H9 (cell line): ENCODE results near the gene LPP. TPM values are rescaled to one million over a fixed set of nuclear protein-coding genes. Genes with fewer than 3 reads are reported as not detected.

Experiments used
- DNase-seq: peaks from one replicate; pipeline ENCODE4 v3.0.0-alpha.2; 2017
- H2AFZ ChIP-seq: one replicate; pipeline ENCODE4 v1.6.1; 2013; ENCODE audit warnings: mild to moderate bottlenecking, low read length, control low read depth, moderate library complexity
- H2AK5ac ChIP-seq: 2 replicates; pipeline ENCODE4 v1.6.1; 2013; ENCODE audit warnings: low read length, control low read depth, mixed read lengths; ENCODE audit not compliant: insufficient read length
- H2BK120ac ChIP-seq: one replicate; pipeline ENCODE4 v1.6.1; 2013; ENCODE audit warnings: low read depth, mild to moderate bottlenecking, low read length, control low read depth, inconsistent platforms; ENCODE audit not compliant: poor library complexity, severe bottlenecking
- H2BK12ac ChIP-seq: 2 replicates; pipeline ENCODE4 v1.6.1; 2013; ENCODE audit warnings: low read length, control low read depth, mixed read lengths, low read depth; ENCODE audit not compliant: insufficient read length
- H2BK15ac ChIP-seq: 2 replicates; pipeline ENCODE4 v1.6.1; 2013; ENCODE audit warnings: low read depth, low read length, control low read depth
- H2BK20ac ChIP-seq: one replicate; pipeline ENCODE4 v1.6.1; 2013; ENCODE audit warnings: low read depth, mild to moderate bottlenecking, low read length, control low read depth, inconsistent platforms; ENCODE audit not compliant: poor library complexity, severe bottlenecking
- H2BK5ac ChIP-seq: 2 replicates; pipeline ENCODE4 v1.6.1; 2013; ENCODE audit warnings: low read length, control low read depth, mixed read lengths; ENCODE audit not compliant: insufficient read length
- H3K14ac ChIP-seq: 2 replicates; pipeline ENCODE4 v1.6.1; 2013; ENCODE audit warnings: low read length, control low read depth; ENCODE audit not compliant: insufficient read depth
- H3K18ac ChIP-seq: 2 replicates; pipeline ENCODE4 v1.6.1; 2013; ENCODE audit warnings: low read depth, mild to moderate bottlenecking, mixed read lengths, low read length, control low read depth; ENCODE audit not compliant: insufficient read length
- H3K23ac ChIP-seq: 2 replicates; pipeline ENCODE4 v1.6.1; 2013; ENCODE audit warnings: low read length, control low read depth, mixed read lengths, low read depth; ENCODE audit not compliant: insufficient read length
- H3K23me2 ChIP-seq: 2 replicates; pipeline ENCODE4 v1.6.1; 2013; ENCODE audit warnings: low read depth, mild to moderate bottlenecking, mixed read lengths, low read length, control low read depth; ENCODE audit not compliant: insufficient read length, poor library complexity, severe bottlenecking
- H3K27ac ChIP-seq: 2 replicates; pipeline ENCODE4 v1.5.1; 2013; ENCODE audit warnings: low read length, control low read depth, mixed read lengths, low read depth; ENCODE audit not compliant: insufficient read length
- H3K27me3 ChIP-seq: 2 replicates; pipeline ENCODE4 v1.6.1; 2013; ENCODE audit warnings: low read length, control low read depth, inconsistent platforms; ENCODE audit not compliant: insufficient read depth
- H3K4ac ChIP-seq: 2 replicates; pipeline ENCODE4 v1.6.1; 2013; ENCODE audit warnings: low read depth, mild to moderate bottlenecking, control low read depth, inconsistent platforms, low read length, moderate library complexity
- H3K4me1 ChIP-seq: 2 replicates; pipeline ENCODE4 v1.6.1; 2013; ENCODE audit warnings: low read length, control low read depth, inconsistent platforms; ENCODE audit not compliant: insufficient read depth
- H3K4me2 ChIP-seq: 2 replicates; pipeline ENCODE4 v1.6.1; 2013; ENCODE audit warnings: low read length, control low read depth, mixed read lengths; ENCODE audit not compliant: insufficient read length, insufficient read depth
- H3K56ac ChIP-seq: 2 replicates; pipeline ENCODE4 v1.6.1; 2013; ENCODE audit warnings: low read depth, mild to moderate bottlenecking, mixed read lengths, low read length, control low read depth; ENCODE audit not compliant: insufficient read length
- H3K79me1 ChIP-seq: 2 replicates; pipeline ENCODE4 v1.6.1; 2013; ENCODE audit warnings: low read depth, mild to moderate bottlenecking, moderate library complexity, low read length, control low read depth, inconsistent platforms; ENCODE audit not compliant: insufficient read depth, poor library complexity, severe bottlenecking
- H3K79me2 ChIP-seq: 2 replicates; pipeline ENCODE4 v1.6.1; 2013; ENCODE audit warnings: low read length, control low read depth, inconsistent platforms; ENCODE audit not compliant: insufficient read depth
- H3K9ac ChIP-seq: 2 replicates; pipeline ENCODE4 v1.6.1; 2013; ENCODE audit warnings: low read length, control low read depth, mixed read lengths; ENCODE audit not compliant: insufficient read length; ENCODE audit errors: extremely low read depth
- H3K9me3 ChIP-seq: one replicate; pipeline ENCODE4 v1.6.1; 2013; ENCODE audit warnings: low read depth, low read length, inconsistent platforms; ENCODE audit not compliant: control insufficient read depth
- H3T11ph ChIP-seq: one replicate; pipeline ENCODE4 v1.6.1; 2013; ENCODE audit warnings: mild to moderate bottlenecking, low read length, control low read depth, inconsistent platforms
- H4K20me1 ChIP-seq: one replicate; pipeline ENCODE4 v1.6.1; 2013; ENCODE audit not compliant: control insufficient read depth, insufficient read length, insufficient read depth
- H4K5ac ChIP-seq: 2 replicates; pipeline ENCODE4 v1.6.1; 2013; ENCODE audit warnings: low read depth, mild to moderate bottlenecking, mixed read lengths, low read length, control low read depth; ENCODE audit not compliant: insufficient read length
- H4K8ac ChIP-seq: replicated peaks from 2 replicates; pipeline ENCODE4 v1.6.1; 2013; ENCODE audit warnings: low read length, control low read depth, mixed read lengths, low read depth; ENCODE audit not compliant: insufficient read length
- H4K91ac ChIP-seq: 2 replicates; pipeline ENCODE4 v1.6.1; 2013; ENCODE audit warnings: low read depth, mild to moderate bottlenecking, moderate library complexity, mixed read lengths, low read length, control low read depth; ENCODE audit not compliant: insufficient read length
- H3K27ac Mint-ChIP-seq, 3 experiments: 2 replicates in 2 of 3; 3 replicates in 1 of 3; pipeline ENCODE4 v1.8.0; 2020 to 2021; ENCODE audit warnings: mixed read lengths in 3 of 3, mild to moderate bottlenecking in 1 of 3, moderate library complexity in 1 of 3
- H3K27me3 Mint-ChIP-seq: 2 replicates; pipeline ENCODE4 v1.8.0; 2021; ENCODE audit warnings: low read depth, mild to moderate bottlenecking, moderate library complexity, mixed read lengths
- H3K36me3 Mint-ChIP-seq, 3 experiments: 2 replicates in 2 of 3; 3 replicates in 1 of 3; pipeline ENCODE4 v1.8.0; 2020 to 2021; ENCODE audit warnings: low read depth in 3 of 3, mixed read lengths in 3 of 3; ENCODE audit not compliant: insufficient read depth in 1 of 3
- H3K4me1 Mint-ChIP-seq, 2 experiments: 2 replicates each; pipeline ENCODE4 v1.8.0; 2020; ENCODE audit warnings: mixed read lengths in 2 of 2
- H3K4me3 Mint-ChIP-seq, 2 experiments: 2 replicates in 1 of 2; 3 replicates in 1 of 2; pipeline ENCODE4 v1.8.0; 2020 to 2021; ENCODE audit warnings: mild to moderate bottlenecking in 2 of 2, mixed read lengths in 2 of 2, moderate library complexity in 1 of 2
- H3K9me3 Mint-ChIP-seq, 2 experiments: 2 replicates in 1 of 2; 3 replicates in 1 of 2; pipeline ENCODE4 v1.8.0; 2020; ENCODE audit warnings: mild to moderate bottlenecking in 2 of 2, mixed read lengths in 2 of 2, moderate library complexity in 1 of 2
- WGBS: extraction: QIAGEN DNeasy Blood & Tissue Kit; methylation state at CpG from one replicate; pipeline ENCODE4 v1.1.7; 2013; ENCODE audit warnings: missing lambda C conversion rate, low lambda C conversion rate, mixed read lengths; ENCODE audit not compliant: insufficient read length; ENCODE audit errors: extremely low coverage; 5-methylcytosine and 5-hydroxymethylcytosine counted together
- total RNA-seq: library from RNA; stranded (reverse); gene quantifications from 2 replicates; pipeline ENCODE4 v1.2.1, GENCODE V29; 2021
- TF ChIP-seq, protein P1 (sequence below): fragments of 200-600 bp; sonication (generic); conservative IDR thresholded peaks from 3 replicates; pipeline ENCODE4 v1.8.0; 2021; ENCODE audit warnings: antibody characterized with exemption, mild to moderate bottlenecking

LPP gene
- total RNA-seq, 1 experiment from 2014 or later, result 64.6 TPM

DNA sequence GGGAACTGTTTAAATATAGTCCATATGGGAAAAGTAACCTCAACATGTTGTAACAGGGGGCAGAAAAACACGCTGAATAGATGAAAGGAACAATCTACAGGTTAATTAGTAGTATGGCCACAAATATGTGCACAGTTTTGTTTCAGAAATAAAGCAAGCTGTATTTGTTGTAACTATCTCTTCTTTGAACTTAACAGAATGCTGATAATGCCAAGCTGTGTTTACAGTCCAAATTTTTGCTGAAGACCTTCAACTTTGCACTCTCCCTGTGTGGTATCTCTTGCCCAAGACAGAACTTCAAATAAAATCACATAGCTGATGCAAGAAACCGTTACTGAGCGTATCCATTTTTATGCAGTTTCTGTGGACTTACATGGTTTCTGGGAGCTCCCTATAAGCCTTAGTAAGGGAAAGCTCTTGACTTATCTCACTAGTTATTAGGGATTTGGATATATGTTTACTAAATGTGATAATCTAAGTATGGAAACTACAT lies 592.4 kb downstream of the LPP start:
- H3K27me3 Mint-ChIP-seq, result no peaks in the 10 kb centered on the region
- no peaks in the 10 kb centered on the region for H3K4me1 Mint-ChIP-seq
- Histone ChIP-seq H3K9ac (no peak overlapping the region), H4K8ac (no peak overlapping the region), H3K79me2 (no peaks in the 10 kb centered on the region), H4K5ac (no peak overlapping the region), H3K14ac (no peak overlapping the region), H3K4ac (no peak overlapping the region), H3K4me1 (no peaks in the 10 kb centered on the region), H2AFZ (no peak overlapping the region), H3K23me2 (no peaks in the 10 kb centered on the region), H3K56ac (no peak overlapping the region), H3K18ac (no peak overlapping the region), H2BK5ac (no peak overlapping the region), H3K9me3 (no peaks in the 10 kb centered on the region), H2BK20ac (no peak overlapping the region), H4K20me1 (no peaks in the 10 kb centered on the region), H3T11ph (no peak overlapping the region), H4K91ac (no peak overlapping the region), H2BK15ac (no peak overlapping the region), H3K27me3 (no peaks in the 10 kb centered on the region), H2BK120ac (no peak overlapping the region), H2BK12ac (no peak overlapping the region), H3K79me1 (no peaks in the 10 kb centered on the region), H3K27ac (no peak overlapping the region), H2AK5ac (no peak overlapping the region), H3K4me2 (no peak overlapping the region), H3K23ac (no peak overlapping the region)
- no peaks in the 10 kb centered on the region for H3K9me3 Mint-ChIP-seq
- peaks cover 0 to 2% (median 0%) of the 10 kb centered on the region in 3 experiments; a peak in 2 of 7 replicates for H3K36me3 Mint-ChIP-seq
- DNase-seq, result no peak
- TF ChIP-seq, protein P1, sequence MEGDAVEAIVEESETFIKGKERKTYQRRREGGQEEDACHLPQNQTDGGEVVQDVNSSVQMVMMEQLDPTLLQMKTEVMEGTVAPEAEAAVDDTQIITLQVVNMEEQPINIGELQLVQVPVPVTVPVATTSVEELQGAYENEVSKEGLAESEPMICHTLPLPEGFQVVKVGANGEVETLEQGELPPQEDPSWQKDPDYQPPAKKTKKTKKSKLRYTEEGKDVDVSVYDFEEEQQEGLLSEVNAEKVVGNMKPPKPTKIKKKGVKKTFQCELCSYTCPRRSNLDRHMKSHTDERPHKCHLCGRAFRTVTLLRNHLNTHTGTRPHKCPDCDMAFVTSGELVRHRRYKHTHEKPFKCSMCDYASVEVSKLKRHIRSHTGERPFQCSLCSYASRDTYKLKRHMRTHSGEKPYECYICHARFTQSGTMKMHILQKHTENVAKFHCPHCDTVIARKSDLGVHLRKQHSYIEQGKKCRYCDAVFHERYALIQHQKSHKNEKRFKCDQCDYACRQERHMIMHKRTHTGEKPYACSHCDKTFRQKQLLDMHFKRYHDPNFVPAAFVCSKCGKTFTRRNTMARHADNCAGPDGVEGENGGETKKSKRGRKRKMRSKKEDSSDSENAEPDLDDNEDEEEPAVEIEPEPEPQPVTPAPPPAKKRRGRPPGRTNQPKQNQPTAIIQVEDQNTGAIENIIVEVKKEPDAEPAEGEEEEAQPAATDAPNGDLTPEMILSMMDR, result no peak
- no peak overlapping the region for H3K4me3 Mint-ChIP-seq
- H3K27ac Mint-ChIP-seq, result no peak overlapping the region
- WGBS, result no CpG with 5 or more reads among the region's 3 CpGs
